Esophagus muscularis mucosa (tissue), 3 donors: ENCODE results near the gene MX2.

Experiments
- POLR2A ChIP-seq: fragments of 450-650 bp; IDR thresholded peaks from one replicate; pipeline ENCODE4 v1.6.1; 2017; ENCODE audit warnings: antibody characterized with exemption, moderate library complexity, mild to moderate bottlenecking, low read depth
- TF ChIP-seq, protein P1 (sequence below), 3 experiments: fragments of 200-600 bp in 2 of 3; fragments of 450-650 bp in 1 of 3; sonication (generic) in 2 of 3; IDR thresholded peaks; one replicate each; pipeline ENCODE4 v1.5.1; 2017 to 2019; ENCODE audit warnings: antibody characterized with exemption in 3 of 3, mild to moderate bottlenecking in 2 of 3, moderate library complexity in 1 of 3

- TF ChIP-seq, protein P1, sequence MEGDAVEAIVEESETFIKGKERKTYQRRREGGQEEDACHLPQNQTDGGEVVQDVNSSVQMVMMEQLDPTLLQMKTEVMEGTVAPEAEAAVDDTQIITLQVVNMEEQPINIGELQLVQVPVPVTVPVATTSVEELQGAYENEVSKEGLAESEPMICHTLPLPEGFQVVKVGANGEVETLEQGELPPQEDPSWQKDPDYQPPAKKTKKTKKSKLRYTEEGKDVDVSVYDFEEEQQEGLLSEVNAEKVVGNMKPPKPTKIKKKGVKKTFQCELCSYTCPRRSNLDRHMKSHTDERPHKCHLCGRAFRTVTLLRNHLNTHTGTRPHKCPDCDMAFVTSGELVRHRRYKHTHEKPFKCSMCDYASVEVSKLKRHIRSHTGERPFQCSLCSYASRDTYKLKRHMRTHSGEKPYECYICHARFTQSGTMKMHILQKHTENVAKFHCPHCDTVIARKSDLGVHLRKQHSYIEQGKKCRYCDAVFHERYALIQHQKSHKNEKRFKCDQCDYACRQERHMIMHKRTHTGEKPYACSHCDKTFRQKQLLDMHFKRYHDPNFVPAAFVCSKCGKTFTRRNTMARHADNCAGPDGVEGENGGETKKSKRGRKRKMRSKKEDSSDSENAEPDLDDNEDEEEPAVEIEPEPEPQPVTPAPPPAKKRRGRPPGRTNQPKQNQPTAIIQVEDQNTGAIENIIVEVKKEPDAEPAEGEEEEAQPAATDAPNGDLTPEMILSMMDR (IDR thresholded peaks at IDR 0.05): no peak
- no peak for TF ChIP-seq POLR2A
Observed at GRCh38 chr21:41379901-41380300, 18.1 kb downstream of the MX2 start.
